ENCODE results near the gene GPC5.

DNA sequence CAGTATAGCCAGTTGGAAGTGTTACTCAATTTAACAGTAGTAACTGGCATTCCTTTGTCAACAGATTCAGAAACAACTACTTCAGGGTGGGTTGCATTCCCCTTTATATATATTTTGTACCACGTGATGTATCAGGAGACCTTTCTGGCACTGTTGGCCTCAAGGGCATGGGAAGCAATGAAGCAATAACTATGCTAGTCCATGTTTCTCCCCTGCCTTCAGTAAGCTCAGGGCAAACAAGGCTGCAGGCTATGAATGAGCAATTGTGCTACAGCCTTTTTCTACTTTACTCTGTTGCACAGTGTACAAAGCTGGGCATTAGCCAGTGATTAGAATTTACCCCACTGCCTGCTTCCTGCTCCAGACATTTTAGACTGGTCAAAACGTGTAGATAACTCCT is 348.8 kb downstream of the GPC5 start:
- TF ChIP-seq HDGF (IDR thresholded peaks at IDR 0.05; ENCODE audit: borderline replicate concordance): no peak
- no peak for TF ChIP-seq ARNT (IDR thresholded peaks at IDR 0.05)
- TF ChIP-seq FOXK2 (IDR thresholded peaks at IDR 0.05): no peak
- no peak for TF ChIP-seq BHLHE40 (IDR thresholded peaks at IDR 0.05; ENCODE audit: borderline replicate concordance)
- no peak for TF ChIP-seq SUZ12 (IDR thresholded peaks at IDR 0.05)
- no peak for TF ChIP-seq ZNF384 (IDR thresholded peaks at IDR 0.05)
- no peak for TF ChIP-seq CTBP1 (IDR thresholded peaks at IDR 0.05; ENCODE audit: borderline replicate concordance)
- TF ChIP-seq SP1 (IDR thresholded peaks at IDR 0.05): no peak
- TF ChIP-seq, protein P1, sequence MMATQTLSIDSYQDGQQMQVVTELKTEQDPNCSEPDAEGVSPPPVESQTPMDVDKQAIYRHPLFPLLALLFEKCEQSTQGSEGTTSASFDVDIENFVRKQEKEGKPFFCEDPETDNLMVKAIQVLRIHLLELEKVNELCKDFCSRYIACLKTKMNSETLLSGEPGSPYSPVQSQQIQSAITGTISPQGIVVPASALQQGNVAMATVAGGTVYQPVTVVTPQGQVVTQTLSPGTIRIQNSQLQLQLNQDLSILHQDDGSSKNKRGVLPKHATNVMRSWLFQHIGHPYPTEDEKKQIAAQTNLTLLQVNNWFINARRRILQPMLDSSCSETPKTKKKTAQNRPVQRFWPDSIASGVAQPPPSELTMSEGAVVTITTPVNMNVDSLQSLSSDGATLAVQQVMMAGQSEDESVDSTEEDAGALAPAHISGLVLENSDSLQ (IDR thresholded peaks at IDR 0.05): no peak
- TF ChIP-seq FOXM1 (IDR thresholded peaks at IDR 0.05; ENCODE audit: borderline replicate concordance): no peak
- TF ChIP-seq TARDBP (IDR thresholded peaks at IDR 0.05): no peak
- no peak for TF ChIP-seq L3MBTL2 (conservative IDR thresholded peaks at IDR 0.05)
- no peak for TF ChIP-seq ELF4 (IDR thresholded peaks at IDR 0.05)

Data from HEK293T (cell line).